K562 (cell line): Measurements from ENCODE around the gene AACS. TPM values are rescaled to one million over a fixed set of nuclear protein-coding genes. Genes with fewer than 3 reads are reported as not detected.

Source experiments
- ATAC-seq: fragments of 200-7000 bp; cut with Tn5 transposase; 3 replicates; pipeline ENCODE4 v1.9.1; 2020; ENCODE audit warnings: moderate library complexity
- BruUV-seq: library from RNA; stranded (reverse); fragments of 400-500 nt; replicated peaks from 2 replicates; lab custom pipeline; 2021; lab: Mats Ljungman, UMichigan
- CTCF ChIA-PET: fragments of 300-600 bp; formaldehyde crosslinking; extraction: SDS; loops from one replicate; lab custom pipeline; 2021; ENCODE audit warnings: low intra/inter-chr PET ratio; lab: Yijun Ruan, JAX
- POLR2A ChIA-PET: fragments of 300-600, 350-650 bp; sonication (Branson Sonifier 250); formaldehyde crosslinking; extraction: SDS; loops from one replicate; lab custom pipeline; 2021; ENCODE audit warnings: antibody characterized with exemption, inconsistent platforms; lab: Yijun Ruan, JAX
- DNase-seq, 4 experiments: peaks; one replicate each; pipeline versions ENCODE4 v3.0.0 to v3.0.0-alpha.2; 2011 to 2018; ENCODE audit warnings: low spot score in 3 of 4, mixed read lengths in 3 of 4; ENCODE audit errors: extremely low read depth in 1 of 4
- FAIRE-seq: peaks from 2 replicates; lab custom pipeline; 2011; peaks lifted over from hg19 to GRCh38; lab: Jason Lieb, UNC
- H2AFZ ChIP-seq: 2 replicates; pipeline ENCODE4 v1.6.0; 2011; ENCODE audit warnings: low read depth, low read length, control low read depth, inconsistent platforms
- H3K27ac ChIP-seq: fragments of 200-600 bp; 3 replicates; pipeline ENCODE4 v1.8.0; 2011; ENCODE audit warnings: low read depth, mild to moderate bottlenecking, control low read depth, inconsistent platforms, low read length, moderate library complexity, mixed read lengths; ENCODE audit errors: extremely low read depth
- H3K27me3 ChIP-seq, 2 experiments: fragments of 300-600 bp in 1 of 2; 2 replicates in 1 of 2; 3 replicates in 1 of 2; pipeline versions ENCODE4 v1.6.0 to v1.8.0; 2011; ENCODE audit warnings: inconsistent platforms in 2 of 2, low read length in 2 of 2, mild to moderate bottlenecking in 1 of 2, mixed read lengths in 1 of 2, moderate library complexity in 1 of 2; ENCODE audit not compliant: control insufficient read depth in 2 of 2, insufficient read depth in 2 of 2
- H3K36me3 ChIP-seq: fragments of 300-600 bp; 3 replicates; pipeline ENCODE4 v1.8.0; 2011; ENCODE audit warnings: mild to moderate bottlenecking, low read length, inconsistent platforms; ENCODE audit not compliant: control insufficient read depth, insufficient read depth
- H3K4me1 ChIP-seq, 2 experiments: fragments of 200-600 bp in 1 of 2; replicated peaks in 1 of 2; 2 replicates in 1 of 2; 3 replicates in 1 of 2; pipeline versions ENCODE4 v1.5.1 to v1.8.0; 2011; ENCODE audit warnings: inconsistent platforms in 2 of 2, low read length in 2 of 2, mild to moderate bottlenecking in 1 of 2, mixed read lengths in 1 of 2, moderate library complexity in 1 of 2; ENCODE audit not compliant: control insufficient read depth in 2 of 2, insufficient read depth in 2 of 2
- H3K4me2 ChIP-seq: 2 replicates; pipeline ENCODE4 v1.6.1; 2011; ENCODE audit warnings: low read length, control low read depth, inconsistent platforms, mixed read lengths; ENCODE audit not compliant: insufficient read depth
- H3K4me3 ChIP-seq: fragments of 200-600 bp; sonication (generic), shearing (Covaris generic); 2 replicates; pipeline ENCODE4 v1.5.1; 2016; ENCODE audit warnings: control low read depth, inconsistent platforms
- H3K79me2 ChIP-seq: fragments of 200-600 bp; 3 replicates; pipeline ENCODE4 v1.8.0; 2011; ENCODE audit warnings: low read length, inconsistent platforms; ENCODE audit not compliant: control insufficient read depth, insufficient read depth
- H3K9ac ChIP-seq, 2 experiments: 2 replicates each; pipeline versions ENCODE4 v1.6.0 to v1.6.1; 2011; ENCODE audit warnings: low read depth in 2 of 2, low read length in 2 of 2, control low read depth in 1 of 2, inconsistent platforms in 1 of 2, mild to moderate bottlenecking in 1 of 2, mixed read lengths in 1 of 2; ENCODE audit not compliant: insufficient read depth in 1 of 2
- H3K9me1 ChIP-seq: one replicate; pipeline ENCODE4 v1.6.0; 2011; ENCODE audit warnings: inconsistent platforms, mild to moderate bottlenecking, low read length, moderate library complexity; ENCODE audit not compliant: control insufficient read depth, insufficient read depth
- H3K9me3 ChIP-seq: replicated peaks from 2 replicates; pipeline ENCODE4 v1.5.1; 2011; ENCODE audit warnings: low read depth, low read length, inconsistent platforms; ENCODE audit not compliant: control insufficient read depth, insufficient read depth
- H4K20me1 ChIP-seq: replicated peaks from 2 replicates; pipeline ENCODE4 v1.6.1; 2011; ENCODE audit warnings: low read length, inconsistent platforms, mixed read lengths; ENCODE audit not compliant: control insufficient read depth, insufficient read depth
- CBX1 ChIP-seq: sonication (generic); IDR thresholded peaks from 2 replicates; pipeline ENCODE4 v1.6.1; 2016; ENCODE audit warnings: antibody characterized with exemption, low read depth, mild to moderate bottlenecking
- EHMT2 ChIP-seq: fragments of 450-650 bp; IDR thresholded peaks from 2 replicates; pipeline ENCODE4 v1.6.1; 2018; ENCODE audit warnings: antibody characterized with exemption
- EP400 ChIP-seq: fragments of 450-650 bp; IDR thresholded peaks from 2 replicates; pipeline ENCODE4 v1.6.1; 2017; ENCODE audit warnings: antibody characterized with exemption, mild to moderate bottlenecking, moderate library complexity
- FOXA3 ChIP-seq, 2 experiments: fragments of 450-650 bp in 1 of 2; sonication (generic) in 1 of 2; formaldehyde crosslinking; IDR thresholded peaks in 1 of 2; conservative IDR thresholded peaks in 1 of 2; 2 replicates each; pipeline versions ENCODE4 v1.4.0 to v1.8.0; 2020 to 2022; ENCODE audit warnings: mild to moderate bottlenecking in 2 of 2, missing genetic modification reagents in 1 of 2
- HNRNPL ChIP-seq: fragments of 200-400 bp; formaldehyde crosslinking; IDR thresholded peaks from 2 replicates; pipeline ENCODE4 v1.6.1; 2017; ENCODE audit warnings: low read depth, mild to moderate bottlenecking, low read length
- NELFE ChIP-seq: IDR thresholded peaks from 2 replicates; pipeline ENCODE4 v1.6.1; 2011; ENCODE audit warnings: mild to moderate bottlenecking; ENCODE audit not compliant: insufficient read depth, insufficient read length
- RBM22 ChIP-seq: fragments of 200-400 bp; formaldehyde crosslinking; IDR thresholded peaks from 2 replicates; pipeline ENCODE4 v1.6.1; 2018; ENCODE audit warnings: low read length, low read depth; ENCODE audit not compliant: poor library complexity, severe bottlenecking
- RBM25 ChIP-seq: fragments of 200-400 bp; formaldehyde crosslinking; IDR thresholded peaks from 2 replicates; pipeline ENCODE4 v1.6.1; 2018; ENCODE audit warnings: low read length, low read depth, moderate library complexity; ENCODE audit not compliant: severe bottlenecking
- ZNF274 ChIP-seq: IDR thresholded peaks from 2 replicates; pipeline ENCODE4 v1.6.1; 2011; ENCODE audit warnings: low read depth, mild to moderate bottlenecking, low read length, moderate library complexity, borderline replicate concordance
- ZNF3 ChIP-seq: fragments of 250-450 bp; sonication (Bioruptor Pico); IDR thresholded peaks from 2 replicates; pipeline ENCODE4 v1.5.0; 2021; ENCODE audit warnings: mild to moderate bottlenecking, moderate library complexity
- WGBS: fragments of 100-300 bp; shearing (Covaris generic); methylation state at CpG from one replicate; pipeline ENCODE4 v1.1.6; 2016; ENCODE audit warnings: low coverage, mixed read lengths; ENCODE audit not compliant: insufficient coverage; ENCODE audit errors: missing lambda C conversion rate; 5-methylcytosine and 5-hydroxymethylcytosine counted together
- in situ Hi-C: fragments of 300-500 bp; cut with MboI; formaldehyde crosslinking; loops from 4 replicates; pipeline ENCODE4 v1.15.0; 2018; ENCODE audit warnings: inconsistent platforms, mixed read lengths
- intact Hi-C: fragments of 100-400 bp; cut with micrococcal nuclease; formaldehyde crosslinking; loops from 2 replicates; pipeline ENCODE4 v1.14.2; 2022
- polyA plus RNA-seq, 8 experiments: library from polyadenylated mRNA; depleted of rRNA in 4 of 8; stranded (reverse) in 5 of 8; unstranded in 3 of 8; fragments of >200 nt; fragmentation: Nextera tagmentation in 2 of 8; fragmentation: Illumina TruSeq in 1 of 8; extraction: Ambion mirVana in 2 of 8; extraction: Trizol in 1 of 8; gene quantifications; 2 replicates each; pipeline versions ENCODE4 v1.2.1 to v1.2.3, GENCODE V29; 2011 to 2014; ENCODE audit warnings: inconsistent platforms in 1 of 8, missing spikeins in 1 of 8
- total RNA-seq, 7 experiments: library from RNA; depleted of rRNA in 6 of 7; stranded (reverse); fragments of >200 nt in 6 of 7; fragmentation: Illumina TruSeq in 2 of 7; extraction: Trizol in 2 of 7; gene quantifications; 2 replicates each; pipeline versions ENCODE4 v1.2.1 to v1.2.3, GENCODE V29; 2011 to 2021; ENCODE audit warnings: low replicate concordance in 1 of 7
- TF ChIP-seq, protein P1 (sequence below): fragments of 250-450 bp; sonication (Bioruptor Pico); IDR thresholded peaks from 2 replicates; pipeline ENCODE4 v1.4.0; 2020; ENCODE audit warnings: mild to moderate bottlenecking, moderate library complexity, borderline replicate concordance
- TF ChIP-seq, protein P2 (sequence below), 2 experiments: fragments of 450-650 bp; conservative IDR thresholded peaks; 2 replicates each; pipeline ENCODE4 v1.6.1; 2017; ENCODE audit warnings: mild to moderate bottlenecking in 2 of 2, moderate library complexity in 2 of 2

Gene AACS
- total and polyA plus RNA-seq, 9 of the 15 experiments (the other 6 are each of a cell fraction or from before 2014, with no cell fraction given), result 2.4 to 13.0 (median 6.0) TPM

DNA sequence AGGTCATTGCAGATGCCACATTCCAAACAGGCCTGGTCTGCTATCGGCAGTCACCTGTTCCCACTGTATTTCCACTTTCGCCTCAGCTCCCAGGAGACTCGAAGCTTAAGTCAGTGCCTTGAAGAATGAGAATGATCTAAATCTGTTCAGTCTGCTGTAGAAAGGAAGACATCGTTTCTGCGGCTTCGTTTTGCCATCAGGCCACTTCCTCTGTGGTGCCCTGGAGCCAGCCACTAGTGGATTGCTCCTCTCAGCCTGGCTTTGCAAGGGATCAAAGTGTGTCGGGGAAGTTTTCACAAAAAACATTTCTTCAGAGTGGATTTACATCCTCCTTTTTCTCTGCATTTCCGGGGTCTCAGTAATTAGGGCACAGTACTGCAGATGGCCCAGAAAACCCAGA lies 66.7 kb downstream of the AACS start:
- Histone ChIP-seq H3K9me1 (no peaks in the 10 kb centered on the region), H3K4me2 (no peak overlapping the region), H3K36me3 (no peaks in the 10 kb centered on the region), H2AFZ (no peak overlapping the region), H3K27me3 (peaks cover 0 to 5% of the 10 kb centered on the region in 2 experiments; a peak in 3 of 5 replicates), H3K4me3 (no peak overlapping the region), H3K27ac (no peak overlapping the region), H4K20me1 (no peaks in the 10 kb centered on the region), H3K4me1 (peaks cover 0 to 5% of the 10 kb centered on the region in 2 experiments; a peak in 1 of 5 replicates), H3K9ac (no peak overlapping the region), H3K79me2 (no peaks in the 10 kb centered on the region), H3K9me3 (no peaks in the 10 kb centered on the region)
- 54% methylated on average over 8 of the region's 8 CpGs for WGBS
- ChIA-PET CTCF (no interaction called here), POLR2A (interaction anchor here (0.6 kb wide), 2 partner anchors 68 to 325 kb away, joined by 3 to 4 read pairs; no protein-coding TSS in a partner anchor)
- no TSS peak for BruUV-seq
- ATAC-seq, result no peak
- FAIRE-seq, result no peak
- TF ChIP-seq NELFE (no peak), EHMT2 (no peak), ZNF3 (CRISPR knock-in tag) (no peak), EP400 (no peak), ZNF274 (no peak), RBM22 (no peak), HNRNPL (no peak), FOXA3 (CRISPR knock-in tag; conservative IDR thresholded peaks at IDR 0.05 in 1 of 2, IDR thresholded peaks at IDR 0.05 in 1 of 2) (no peak), CBX1 (no peak), RBM25 (no peak)
- TF ChIP-seq, protein P1, sequence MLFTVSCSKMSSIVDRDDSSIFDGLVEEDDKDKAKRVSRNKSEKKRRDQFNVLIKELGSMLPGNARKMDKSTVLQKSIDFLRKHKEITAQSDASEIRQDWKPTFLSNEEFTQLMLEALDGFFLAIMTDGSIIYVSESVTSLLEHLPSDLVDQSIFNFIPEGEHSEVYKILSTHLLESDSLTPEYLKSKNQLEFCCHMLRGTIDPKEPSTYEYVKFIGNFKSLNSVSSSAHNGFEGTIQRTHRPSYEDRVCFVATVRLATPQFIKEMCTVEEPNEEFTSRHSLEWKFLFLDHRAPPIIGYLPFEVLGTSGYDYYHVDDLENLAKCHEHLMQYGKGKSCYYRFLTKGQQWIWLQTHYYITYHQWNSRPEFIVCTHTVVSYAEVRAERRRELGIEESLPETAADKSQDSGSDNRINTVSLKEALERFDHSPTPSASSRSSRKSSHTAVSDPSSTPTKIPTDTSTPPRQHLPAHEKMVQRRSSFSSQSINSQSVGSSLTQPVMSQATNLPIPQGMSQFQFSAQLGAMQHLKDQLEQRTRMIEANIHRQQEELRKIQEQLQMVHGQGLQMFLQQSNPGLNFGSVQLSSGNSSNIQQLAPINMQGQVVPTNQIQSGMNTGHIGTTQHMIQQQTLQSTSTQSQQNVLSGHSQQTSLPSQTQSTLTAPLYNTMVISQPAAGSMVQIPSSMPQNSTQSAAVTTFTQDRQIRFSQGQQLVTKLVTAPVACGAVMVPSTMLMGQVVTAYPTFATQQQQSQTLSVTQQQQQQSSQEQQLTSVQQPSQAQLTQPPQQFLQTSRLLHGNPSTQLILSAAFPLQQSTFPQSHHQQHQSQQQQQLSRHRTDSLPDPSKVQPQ (CRISPR knock-in tag), result no peak
- TF ChIP-seq, protein P2, sequence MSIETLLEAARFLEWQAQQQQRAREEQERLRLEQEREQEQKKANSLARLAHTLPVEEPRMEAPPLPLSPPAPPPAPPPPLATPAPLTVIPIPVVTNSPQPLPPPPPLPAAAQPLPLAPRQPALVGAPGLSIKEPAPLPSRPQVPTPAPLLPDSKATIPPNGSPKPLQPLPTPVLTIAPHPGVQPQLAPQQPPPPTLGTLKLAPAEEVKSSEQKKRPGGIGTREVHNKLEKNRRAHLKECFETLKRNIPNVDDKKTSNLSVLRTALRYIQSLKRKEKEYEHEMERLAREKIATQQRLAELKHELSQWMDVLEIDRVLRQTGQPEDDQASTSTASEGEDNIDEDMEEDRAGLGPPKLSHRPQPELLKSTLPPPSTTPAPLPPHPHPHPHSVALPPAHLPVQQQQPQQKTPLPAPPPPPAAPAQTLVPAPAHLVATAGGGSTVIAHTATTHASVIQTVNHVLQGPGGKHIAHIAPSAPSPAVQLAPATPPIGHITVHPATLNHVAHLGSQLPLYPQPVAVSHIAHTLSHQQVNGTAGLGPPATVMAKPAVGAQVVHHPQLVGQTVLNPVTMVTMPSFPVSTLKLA (conservative IDR thresholded peaks at IDR 0.05), result no peak
- in situ Hi-C loops (no loop called here), intact Hi-C loops (no loop called here)
- no peak for DNase-seq
